Omental fat pad (tissue), 4 donors: ENCODE measurements around the gene DDX19B. TPM values are rescaled to one million over a fixed set of nuclear protein-coding genes. Genes with fewer than 3 reads are reported as not detected.
A peak's percentile ranks its signal among the peaks of the same experiment; 100 is the strongest.
"Not testable (repeated sequence)": the region's sequence is repeated elsewhere in the genome, so short reads cannot be mapped to it uniquely, and the experiment has no call there.

Experiments
- ATAC-seq: fragments of 150-250 bp; one replicate; pipeline ENCODE4 v1.9.1; 2016; ENCODE audit warnings: mild to moderate bottlenecking, moderate library complexity; ENCODE audit not compliant: low FRiP score
- DNase-seq: peaks from one replicate; pipeline ENCODE4 v3.0.0-alpha.2; 2019; ENCODE audit warnings: low spot score
- total RNA-seq, 4 donors: library from RNA; depleted of rRNA; stranded (reverse); fragments of >200 nt; gene quantifications; one replicate each; pipeline ENCODE4 v1.1.0, GENCODE V29; 2016
- TF ChIP-seq, protein P1 (sequence below), 3 donors: fragments of 450-650 bp; IDR thresholded peaks; one replicate each; pipeline ENCODE4 v1.5.1; 2016 to 2017; ENCODE audit warnings: antibody characterized with exemption in 3 of 3, mild to moderate bottlenecking in 3 of 3, moderate library complexity in 2 of 3

DDX19B gene
- total RNA-seq, 4 donors from 2014 or later: 32.4 to 45.7 (median 34.2) TPM

- no peak for ATAC-seq
- TF ChIP-seq, protein P1, sequence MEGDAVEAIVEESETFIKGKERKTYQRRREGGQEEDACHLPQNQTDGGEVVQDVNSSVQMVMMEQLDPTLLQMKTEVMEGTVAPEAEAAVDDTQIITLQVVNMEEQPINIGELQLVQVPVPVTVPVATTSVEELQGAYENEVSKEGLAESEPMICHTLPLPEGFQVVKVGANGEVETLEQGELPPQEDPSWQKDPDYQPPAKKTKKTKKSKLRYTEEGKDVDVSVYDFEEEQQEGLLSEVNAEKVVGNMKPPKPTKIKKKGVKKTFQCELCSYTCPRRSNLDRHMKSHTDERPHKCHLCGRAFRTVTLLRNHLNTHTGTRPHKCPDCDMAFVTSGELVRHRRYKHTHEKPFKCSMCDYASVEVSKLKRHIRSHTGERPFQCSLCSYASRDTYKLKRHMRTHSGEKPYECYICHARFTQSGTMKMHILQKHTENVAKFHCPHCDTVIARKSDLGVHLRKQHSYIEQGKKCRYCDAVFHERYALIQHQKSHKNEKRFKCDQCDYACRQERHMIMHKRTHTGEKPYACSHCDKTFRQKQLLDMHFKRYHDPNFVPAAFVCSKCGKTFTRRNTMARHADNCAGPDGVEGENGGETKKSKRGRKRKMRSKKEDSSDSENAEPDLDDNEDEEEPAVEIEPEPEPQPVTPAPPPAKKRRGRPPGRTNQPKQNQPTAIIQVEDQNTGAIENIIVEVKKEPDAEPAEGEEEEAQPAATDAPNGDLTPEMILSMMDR (IDR thresholded peaks at IDR 0.05): no peak
- DNase-seq: no peak
Observed at GRCh38 chr16:70341600-70341999, 42.6 kb downstream of the DDX19B start.

GRCh38 chr16:70342016-70342415 is 43.0 kb downstream of the DDX19B start:
- TF ChIP-seq, protein P1 (IDR thresholded peaks at IDR 0.05): no peak
- DNase-seq (no peak), ATAC-seq (no peak)

DNA sequence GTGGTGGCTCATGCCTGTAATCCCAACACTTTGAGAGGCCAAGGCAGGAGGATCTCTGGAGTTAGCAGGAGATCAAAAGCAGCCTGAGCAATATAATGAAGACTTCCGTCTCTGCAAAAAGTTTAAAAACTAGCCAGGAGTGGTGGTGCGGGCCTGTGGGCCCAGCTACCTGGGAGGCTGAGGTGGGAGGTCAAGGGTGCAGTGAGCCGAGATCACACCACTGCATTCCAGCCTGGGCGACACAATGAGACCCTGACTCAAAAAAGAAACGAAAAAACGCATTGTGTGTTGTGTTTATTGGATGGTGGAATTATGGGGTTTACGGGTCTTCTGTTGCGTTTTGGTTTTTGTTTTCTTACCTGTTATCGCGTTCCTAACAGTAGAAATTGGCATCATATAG is 46.9 kb downstream of the DDX19B start:
- TF ChIP-seq, protein P1 (IDR thresholded peaks at IDR 0.05): no peak
- ATAC-seq: no peak
- no peak for DNase-seq

DNA sequence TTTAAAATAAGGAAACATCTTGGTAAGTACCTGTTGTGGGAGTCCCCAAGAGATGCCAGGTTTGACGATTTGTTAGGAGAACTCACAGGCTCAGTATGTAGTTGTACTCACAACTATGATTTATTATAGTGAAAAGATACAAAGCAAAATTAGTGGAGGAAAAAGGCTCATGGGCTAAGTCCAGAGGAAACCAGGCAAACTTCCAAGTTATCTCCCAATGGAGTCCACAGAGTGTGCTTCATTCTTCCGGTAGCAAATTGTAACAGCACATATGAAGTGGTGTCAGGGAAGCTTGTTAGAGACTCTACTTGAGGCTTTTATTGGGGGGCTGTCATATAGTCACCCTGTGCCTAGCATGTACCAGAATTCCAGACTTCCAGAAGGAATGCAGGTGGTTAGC is 50.0 kb downstream of the DDX19B start:
- no peak for ATAC-seq
- no peak for DNase-seq
- TF ChIP-seq, protein P1 (IDR thresholded peaks at IDR 0.05): no peak

DNA sequence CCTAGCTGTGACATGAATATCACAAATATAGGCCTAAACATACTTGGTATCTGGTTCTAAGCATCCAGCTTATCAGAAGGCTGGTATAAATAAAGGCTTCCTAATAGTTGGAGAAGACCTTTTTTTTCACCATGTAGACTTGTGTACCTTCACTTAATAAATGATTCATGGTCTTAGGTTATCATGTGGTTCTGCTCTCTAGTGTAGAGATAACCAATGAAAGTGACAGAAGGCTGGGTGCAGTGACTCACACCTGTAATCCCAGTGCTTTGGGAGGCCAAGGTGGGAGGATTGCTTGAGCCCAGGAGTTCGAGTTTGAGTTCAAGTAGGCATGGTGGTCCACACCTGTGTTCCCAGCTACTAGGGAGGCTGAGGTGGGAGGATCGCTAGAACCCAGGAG is 50.8 kb downstream of the DDX19B start:
- TF ChIP-seq, protein P1 (IDR thresholded peaks at IDR 0.05): no peak
- ATAC-seq: no peak
- no peak for DNase-seq

- TF ChIP-seq, protein P1 (IDR thresholded peaks at IDR 0.05): no peak
- DNase-seq (no peak), ATAC-seq (no peak)
Observed at GRCh38 chr16:70359552-70359951, 60.6 kb downstream of the DDX19B start.

DNA sequence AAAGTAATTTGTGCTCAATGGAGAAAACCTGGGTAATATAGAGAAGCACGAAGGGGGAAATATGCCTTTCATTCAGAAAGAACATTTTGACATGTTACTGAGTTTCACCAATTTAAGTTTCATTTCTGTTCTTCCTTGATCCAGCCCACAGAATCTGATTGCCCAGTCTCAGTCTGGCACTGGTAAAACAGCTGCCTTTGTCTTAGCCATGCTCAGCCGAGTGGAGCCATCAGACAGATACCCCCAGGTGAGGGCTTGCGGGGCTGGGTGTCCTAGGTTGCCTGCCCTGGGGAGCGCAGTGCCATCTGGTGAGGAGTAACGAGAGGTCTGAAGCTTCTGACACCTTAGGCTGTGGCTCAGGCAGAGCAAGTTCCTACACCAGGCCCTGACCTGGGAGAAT is 65.4 kb downstream of the DDX19B start:
- ATAC-seq (no peak), DNase-seq (no peak)
- TF ChIP-seq, protein P1 (IDR thresholded peaks at IDR 0.05): no peak

- ATAC-seq: peak; percentile 51
- DNase-seq: not testable (repeated sequence)
Observed at GRCh38 chr16:70370145-70370544, 71.2 kb downstream of the DDX19B start.
